Activated CD4-positive, alpha-beta T cell treated with anti-CD3 and anti-CD28 coated beads, Interleukin-2, Interleukin-4, amounts not matched to agents 100 ng/mL and 50 ng/mL, durations not matched to agents 16 hours and 8 hours (primary cell): ENCODE measurements around the gene DIP2B.
"Not testable (repeated sequence)": the region's sequence is repeated elsewhere in the genome, so short reads cannot be mapped to it uniquely, and the experiment has no call there.

Experiments
- DNase-seq: peaks from one replicate; pipeline ENCODE4 v3.0.0-alpha.2; 2020; ENCODE audit warnings: low spot score

DIP2B gene

DNA sequence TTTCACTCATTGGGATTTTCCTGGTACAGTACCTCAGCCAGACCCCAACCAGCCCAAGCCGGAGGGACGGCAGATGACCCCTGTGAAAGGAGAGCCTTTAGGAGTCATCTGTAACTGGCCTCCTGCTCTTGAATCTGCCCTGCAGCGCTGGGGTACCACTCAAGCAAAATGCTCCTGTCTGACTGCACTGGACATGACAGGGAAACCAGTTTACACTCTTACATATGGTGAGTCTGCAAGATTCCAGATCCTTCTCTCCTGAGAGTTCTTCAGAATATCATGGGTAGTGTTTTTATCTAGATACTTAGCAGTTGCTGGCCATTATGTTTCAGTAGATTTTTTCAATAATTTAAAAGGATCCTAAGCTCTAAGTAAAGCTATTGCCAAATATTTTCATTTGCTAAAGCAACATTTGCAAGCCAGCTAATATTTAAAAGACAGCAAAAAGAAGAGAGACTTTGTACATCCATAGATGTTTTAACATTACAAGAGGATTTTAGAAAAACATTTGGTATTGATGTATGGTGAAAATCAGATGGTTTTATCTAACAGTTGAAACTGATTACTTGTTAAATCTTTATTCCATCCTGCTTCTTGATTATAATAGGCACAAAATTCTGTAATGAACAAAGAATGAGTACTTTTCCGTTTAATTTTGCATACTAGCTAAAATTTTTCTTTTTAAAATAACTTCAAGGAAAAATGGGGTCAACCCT is 174.0 kb downstream of the DIP2B start:
- no peak for DNase-seq

DNA sequence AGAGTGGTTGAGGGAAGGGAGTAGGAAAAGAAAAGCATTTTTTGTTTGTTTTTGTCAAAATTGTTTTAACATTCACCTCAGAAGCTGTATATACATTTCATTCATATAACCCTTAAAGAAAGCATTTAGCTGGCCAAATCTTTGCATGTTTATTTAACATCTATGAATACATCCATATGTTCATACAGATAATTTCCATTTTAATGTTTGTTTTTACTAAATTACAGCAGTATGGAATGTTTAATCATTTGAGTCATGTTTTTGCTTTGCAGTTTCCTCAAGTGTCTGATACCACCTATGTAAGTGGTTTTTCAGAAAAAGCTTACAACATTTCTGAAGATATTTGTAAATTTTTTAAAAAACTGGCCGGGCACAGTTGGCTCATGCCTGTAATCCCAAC is 174.8 kb downstream of the DIP2B start:
- DNase-seq = no peak

DNA sequence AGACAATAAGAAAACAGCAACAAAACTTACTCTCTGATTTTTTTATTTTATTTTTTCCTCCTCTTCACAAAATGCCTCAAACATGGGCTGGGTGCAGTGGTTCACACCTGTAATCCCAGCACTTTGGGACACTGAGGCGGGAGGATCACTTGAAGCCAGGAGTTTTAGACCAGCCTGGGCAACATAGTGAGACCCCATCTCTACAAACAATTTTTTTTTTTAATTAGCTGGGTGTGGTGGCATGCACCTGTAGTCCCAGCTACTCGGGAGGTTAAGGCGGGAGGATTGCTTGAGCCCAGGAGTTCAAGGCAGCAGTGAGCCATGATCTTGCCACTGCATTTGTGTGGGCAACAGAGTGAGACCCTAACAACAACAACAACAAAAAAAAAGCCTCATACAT is 176.3 kb downstream of the DIP2B start:
- not testable (repeated sequence) for DNase-seq

DNA sequence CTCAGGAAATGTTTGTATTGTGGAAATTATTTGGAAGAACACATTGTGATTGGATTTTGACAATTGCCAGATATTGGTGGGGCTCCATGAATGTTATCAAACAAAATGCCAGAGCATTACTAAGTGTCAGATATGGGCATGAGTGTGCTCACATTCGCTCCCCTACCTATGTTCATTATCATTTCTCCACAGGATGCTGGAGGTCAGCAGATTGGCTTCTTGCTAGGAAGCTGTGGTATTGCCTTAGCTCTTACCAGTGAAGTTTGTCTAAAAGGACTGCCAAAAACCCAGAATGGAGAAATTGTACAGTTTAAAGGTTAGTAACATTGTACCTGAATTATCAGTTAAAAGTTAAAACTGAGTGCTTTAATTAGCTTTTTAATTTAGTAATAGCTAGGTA is 180.9 kb downstream of the DIP2B start:
- DNase-seq = no peak

DNA sequence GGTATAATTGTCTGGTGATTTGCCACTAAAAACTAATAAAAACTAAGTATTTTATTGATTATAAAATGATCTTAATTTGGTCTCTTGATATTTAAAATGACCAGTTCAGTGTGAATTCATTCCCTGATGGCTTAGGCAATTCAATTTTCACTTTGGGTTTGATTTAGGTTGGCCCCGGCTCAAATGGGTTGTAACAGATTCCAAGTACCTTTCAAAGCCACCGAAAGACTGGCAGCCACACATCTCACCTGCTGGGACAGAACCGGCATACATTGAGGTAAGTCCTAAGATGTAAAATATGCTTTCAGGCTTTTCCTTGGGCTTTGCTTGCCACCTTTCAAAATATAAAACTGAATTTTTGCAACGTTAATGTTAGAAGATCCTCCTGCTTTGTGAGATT is 181.6 kb downstream of the DIP2B start:
- DNase-seq = no peak

DNA sequence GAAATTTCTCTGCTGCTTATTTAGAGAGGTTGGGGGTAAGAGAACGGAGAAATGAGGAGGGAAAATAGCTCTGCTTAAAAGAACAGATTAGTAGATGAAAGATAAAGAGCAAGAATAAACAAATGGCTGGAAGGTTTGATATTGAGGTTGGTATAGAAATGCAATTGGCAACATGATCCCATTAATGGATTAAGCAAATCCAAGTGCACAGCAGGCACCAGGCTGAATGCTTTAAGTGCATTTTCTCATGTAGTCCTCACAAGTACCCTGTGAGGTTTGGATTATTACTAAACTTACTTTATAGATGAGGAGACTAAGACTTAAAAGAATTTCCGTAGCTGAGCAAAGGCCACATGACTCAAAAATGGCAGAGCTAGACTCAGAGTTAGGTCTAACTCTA is 182.2 kb downstream of the DIP2B start:
- DNase-seq = no peak

DNA sequence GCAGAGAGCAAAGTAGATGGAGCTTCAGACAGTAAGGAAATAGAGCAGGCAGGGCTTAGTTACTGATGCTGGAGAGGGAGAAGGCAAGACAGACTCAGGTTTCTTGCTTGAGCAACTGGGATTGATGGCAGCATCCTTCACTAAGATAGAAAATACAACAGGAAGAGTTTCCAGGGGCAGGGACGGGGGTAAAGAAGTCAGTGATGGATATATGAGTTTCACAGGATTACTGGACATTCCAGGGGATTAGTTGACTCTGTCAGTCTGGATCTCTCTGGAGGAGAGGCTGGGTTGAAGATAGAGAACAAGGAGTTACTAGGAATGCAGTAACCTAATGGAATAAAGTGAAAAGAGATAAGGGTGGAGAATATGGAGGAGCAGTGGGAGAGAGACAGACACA is 184.7 kb downstream of the DIP2B start:
- DNase-seq = no peak

DNA sequence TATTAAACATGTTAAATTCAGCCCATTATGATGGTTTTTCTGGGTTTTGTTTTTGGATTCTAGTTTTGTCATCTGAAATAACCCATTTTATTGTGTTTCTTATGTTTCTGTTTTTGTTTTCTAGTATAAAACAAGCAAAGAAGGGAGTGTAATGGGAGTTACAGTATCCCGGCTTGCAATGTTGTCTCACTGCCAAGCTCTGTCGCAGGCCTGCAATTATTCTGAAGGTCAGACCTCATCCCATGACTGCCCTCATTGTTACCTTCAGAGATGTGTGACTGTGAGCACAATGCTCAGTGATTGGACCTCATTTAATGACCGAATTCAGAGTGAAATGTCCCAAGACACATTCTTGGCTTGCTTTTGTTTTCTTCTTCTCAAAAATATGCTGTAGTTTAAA is 186.1 kb downstream of the DIP2B start:
- DNase-seq = no peak

DNA sequence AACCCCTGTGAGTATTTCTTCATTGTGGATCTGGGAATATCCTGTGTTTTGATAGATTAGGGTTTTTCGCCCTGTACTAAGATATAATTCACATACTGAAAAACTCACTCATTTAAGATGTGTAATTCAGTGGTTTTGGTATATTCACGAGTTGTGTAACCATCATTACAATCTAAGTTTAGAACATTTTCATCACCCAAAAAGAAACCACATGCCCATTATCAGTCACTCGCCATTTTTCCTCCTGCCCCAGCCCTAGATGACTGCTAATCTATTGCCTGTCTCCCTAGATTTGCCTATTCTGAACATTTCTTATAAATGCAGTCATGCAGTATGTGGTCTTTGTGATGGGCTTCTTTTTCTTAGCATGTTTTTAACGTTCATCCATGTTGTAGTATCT is 191.2 kb downstream of the DIP2B start:
- DNase-seq = no peak

DNA sequence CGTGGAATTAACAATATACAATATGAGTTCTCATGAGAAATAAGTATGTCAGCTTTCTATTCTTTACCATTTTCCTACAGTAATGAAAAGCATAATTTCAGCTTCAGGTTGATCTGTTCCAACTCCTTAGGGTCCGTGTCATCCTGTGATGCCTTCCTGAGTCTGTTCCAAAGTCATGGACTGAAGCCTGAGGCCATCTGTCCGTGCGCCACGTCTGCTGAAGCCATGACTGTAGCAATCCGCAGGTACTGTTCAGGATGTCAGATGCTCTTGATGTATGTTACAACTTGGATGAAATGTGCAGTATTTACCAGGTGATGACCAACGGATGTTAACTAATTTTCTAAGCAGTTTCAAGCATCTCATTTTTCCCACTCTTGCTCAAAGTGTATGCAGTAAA is 192.1 kb downstream of the DIP2B start:
- DNase-seq = no peak

DNA sequence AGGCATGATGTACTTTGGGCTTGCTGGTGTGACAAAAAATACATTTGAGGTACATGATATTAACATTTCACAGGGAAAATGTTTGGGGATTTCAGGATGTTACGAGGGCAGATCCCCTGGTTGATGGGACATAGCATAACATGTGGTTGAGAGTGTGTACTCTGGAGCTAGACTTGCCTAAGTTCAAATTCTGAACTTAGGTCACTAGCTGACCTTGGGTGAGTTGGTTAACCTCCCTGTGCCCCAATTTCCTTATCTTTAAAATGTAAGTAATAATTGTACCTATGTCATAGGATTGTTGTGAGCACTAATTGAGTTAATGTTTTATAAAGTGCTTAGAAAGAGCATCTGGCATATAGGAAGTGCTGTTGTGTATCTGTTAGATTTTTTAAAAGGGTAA is 194.4 kb downstream of the DIP2B start:
- no peak for DNase-seq

DNA sequence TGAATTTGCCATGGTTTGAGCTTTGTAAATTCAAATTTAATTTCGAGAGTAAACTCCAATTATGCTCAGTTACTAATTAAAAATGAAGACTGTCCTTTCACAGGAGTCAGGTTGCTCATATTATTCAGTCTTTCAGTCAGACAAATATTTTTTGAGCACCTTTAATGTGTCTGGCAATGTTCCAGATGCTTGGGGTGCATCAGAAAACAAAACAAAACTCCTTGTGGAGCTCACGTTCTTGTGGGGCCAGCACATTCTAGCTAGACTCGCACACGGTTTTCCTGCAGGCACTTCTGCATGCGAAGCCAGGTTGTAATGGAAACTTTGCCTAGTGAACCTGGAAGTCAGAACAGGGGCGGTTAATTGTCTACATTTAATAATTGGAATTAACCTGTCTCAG is 195.2 kb downstream of the DIP2B start:
- no peak for DNase-seq

DNA sequence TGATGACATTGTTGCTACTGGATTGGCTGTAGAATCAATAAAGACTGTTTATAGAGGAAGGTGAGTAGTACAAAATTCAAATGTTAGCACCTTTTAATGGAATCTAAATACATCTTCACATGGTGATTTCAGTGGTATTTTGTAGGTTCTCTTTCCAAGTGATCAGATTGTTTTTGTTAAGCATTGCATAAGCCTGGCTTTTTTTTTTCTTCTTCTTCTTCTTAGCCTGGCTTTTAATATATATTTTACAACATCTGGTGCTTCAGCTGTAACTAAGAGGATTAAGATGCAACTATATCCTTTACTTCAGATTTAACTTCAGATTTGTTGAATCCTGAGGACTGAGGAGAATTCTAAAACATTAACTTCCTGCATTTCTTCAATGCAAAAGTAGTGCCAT is 201.8 kb downstream of the DIP2B start:
- DNase-seq = no peak

DNA sequence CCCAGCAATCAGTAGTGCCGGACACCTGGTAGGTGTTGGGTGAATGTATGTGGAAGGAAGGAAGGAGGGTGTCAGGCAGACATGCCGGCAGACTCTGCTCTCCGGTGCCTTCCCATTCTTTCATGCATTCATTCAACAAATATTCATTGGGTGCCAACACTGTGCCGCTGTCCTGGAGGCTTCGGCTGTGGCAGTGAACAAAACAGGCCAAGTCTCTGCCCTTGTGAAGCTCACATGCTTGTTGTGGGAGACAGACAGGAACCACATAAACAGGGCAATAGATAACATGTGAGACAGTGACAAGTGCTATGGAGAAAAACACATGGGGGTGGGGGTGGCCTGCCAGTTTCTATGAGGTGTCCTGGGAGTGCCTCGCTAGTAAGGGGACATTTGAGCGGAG is 202.6 kb downstream of the DIP2B start:
- no peak for DNase-seq

DNA sequence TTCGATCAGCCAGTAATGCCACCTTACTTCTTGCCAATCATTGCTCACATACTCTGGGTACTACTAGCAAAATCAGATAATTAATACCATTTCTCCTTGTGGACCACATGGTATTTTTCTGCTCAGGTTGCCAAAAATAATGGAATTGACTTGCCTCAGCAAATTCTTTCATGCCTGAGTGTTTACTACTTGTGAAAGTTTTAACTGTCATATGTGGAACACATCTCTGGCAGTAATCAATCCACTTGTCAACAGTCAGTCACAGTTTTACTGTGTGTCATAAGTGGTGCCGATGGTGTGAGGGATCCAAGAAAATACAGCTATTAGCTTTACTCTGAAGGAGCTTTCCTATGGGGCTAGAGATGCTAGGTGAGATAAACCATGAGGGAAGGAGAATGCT is 203.8 kb downstream of the DIP2B start:
- DNase-seq = no peak

DNA sequence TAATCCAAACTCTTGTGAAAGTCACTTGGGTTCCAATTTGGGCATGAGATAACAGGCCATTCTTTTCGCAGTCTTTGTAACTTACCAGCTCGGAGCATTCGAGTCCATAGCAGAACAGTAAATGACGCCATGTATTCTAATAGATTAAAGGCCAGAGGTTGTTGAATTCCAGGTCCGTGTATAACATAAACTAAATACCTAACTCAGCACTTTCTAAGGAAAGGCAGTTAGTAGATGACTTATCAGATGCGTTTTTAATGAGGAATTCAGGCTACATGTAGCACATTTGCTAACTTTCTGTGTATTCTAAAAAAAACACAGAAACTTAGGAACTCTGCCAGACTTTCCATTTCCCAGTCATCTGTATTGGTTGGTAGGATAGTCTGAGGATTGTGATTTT is 206.3 kb downstream of the DIP2B start:
- DNase-seq = no peak

DNA sequence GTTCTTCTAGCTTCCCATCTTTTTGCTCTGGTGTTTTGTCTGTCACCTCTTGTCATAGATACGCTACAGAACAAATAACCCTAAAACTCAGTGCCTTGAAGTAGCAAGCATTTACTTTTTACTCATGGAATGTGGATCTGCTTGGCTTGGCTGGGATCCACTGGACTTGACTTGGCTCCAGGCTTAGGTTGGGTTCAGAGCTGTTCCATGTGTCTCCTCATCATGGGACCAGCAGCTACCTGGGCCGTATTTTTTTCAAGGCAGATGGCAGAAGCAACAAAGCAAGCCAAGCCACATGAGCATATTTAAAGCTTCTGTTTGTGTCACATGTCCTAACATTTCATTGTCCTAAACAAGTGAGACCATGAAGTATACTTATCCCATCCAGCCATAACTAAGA is 210.4 kb downstream of the DIP2B start:
- DNase-seq = no peak

DNA sequence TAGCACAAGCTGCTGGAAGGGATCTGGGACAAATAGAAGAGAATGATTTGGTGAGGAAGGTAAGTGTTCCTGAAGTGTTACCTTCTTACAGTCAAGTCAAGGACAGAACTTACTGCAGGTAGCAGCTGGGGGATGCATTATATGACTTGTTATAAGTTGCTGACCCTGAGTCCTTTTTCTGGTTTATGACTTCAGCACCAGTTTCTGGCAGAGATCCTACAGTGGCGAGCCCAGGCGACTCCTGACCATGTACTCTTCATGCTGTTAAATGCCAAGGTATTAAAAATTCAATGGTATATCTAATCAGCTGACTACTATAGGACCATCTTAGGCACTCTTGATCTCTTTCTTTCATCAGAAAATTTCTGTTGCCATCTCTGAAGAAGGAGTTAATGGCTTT is 214.0 kb downstream of the DIP2B start:
- DNase-seq = no peak

DNA sequence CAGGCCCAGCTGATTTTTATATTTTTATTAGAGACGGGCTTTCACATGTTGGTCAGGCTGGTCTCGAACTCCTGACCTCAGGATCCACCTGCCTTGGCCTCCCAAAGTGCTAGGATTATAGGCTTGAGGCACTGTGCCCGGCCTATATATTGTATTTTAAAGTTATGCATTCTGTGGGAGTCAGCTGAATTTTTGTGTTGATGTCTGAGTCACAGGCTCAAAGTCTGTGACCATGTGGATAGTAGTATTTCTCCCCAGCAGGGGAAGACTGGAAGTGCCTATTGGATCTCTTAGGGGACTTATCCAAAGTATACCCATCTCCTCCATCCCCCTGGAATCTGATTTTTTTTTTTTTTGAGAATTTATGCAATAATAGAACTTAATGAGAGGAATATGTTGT is 215.3 kb downstream of the DIP2B start:
- DNase-seq = no peak

DNA sequence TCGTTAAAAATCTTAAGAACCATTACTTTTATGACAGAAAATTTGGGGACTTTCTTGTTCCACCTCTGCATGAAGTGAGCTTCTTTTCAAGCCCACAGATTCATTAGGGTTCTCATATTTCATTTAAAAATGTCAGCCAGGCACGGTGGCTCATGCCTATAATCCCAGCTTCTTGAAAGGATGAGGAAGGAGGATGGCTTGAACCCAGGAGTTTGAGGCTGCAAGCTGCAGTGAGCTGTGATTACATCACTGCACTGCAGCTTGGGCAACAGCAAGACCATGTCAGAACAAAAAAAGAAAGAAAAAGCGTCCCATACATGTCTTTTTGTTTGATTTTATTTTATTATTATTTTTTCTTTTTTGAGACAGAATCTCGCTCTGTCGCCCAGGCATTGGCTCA is 215.7 kb downstream of the DIP2B start:
- DNase-seq = no peak

DNA sequence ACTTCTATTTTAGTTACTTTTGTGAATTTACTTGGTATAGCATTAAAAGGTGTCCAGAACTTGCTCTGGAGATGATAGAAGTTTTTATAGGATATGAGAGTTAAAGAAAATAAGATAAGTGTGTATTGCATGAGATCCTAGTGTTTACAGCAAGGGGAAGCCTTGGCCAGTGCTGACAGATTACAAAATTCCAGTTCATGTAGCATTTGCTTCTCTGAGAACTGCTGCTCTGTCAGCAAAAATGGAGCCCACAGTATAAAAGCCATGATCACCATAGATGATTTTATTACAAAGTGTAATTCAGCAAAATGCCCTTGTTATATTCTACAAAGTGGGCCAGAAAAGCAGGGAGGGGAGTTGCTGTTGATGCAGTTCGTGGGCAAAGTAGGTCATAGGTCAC is 219.1 kb downstream of the DIP2B start:
- DNase-seq = no peak

DNA sequence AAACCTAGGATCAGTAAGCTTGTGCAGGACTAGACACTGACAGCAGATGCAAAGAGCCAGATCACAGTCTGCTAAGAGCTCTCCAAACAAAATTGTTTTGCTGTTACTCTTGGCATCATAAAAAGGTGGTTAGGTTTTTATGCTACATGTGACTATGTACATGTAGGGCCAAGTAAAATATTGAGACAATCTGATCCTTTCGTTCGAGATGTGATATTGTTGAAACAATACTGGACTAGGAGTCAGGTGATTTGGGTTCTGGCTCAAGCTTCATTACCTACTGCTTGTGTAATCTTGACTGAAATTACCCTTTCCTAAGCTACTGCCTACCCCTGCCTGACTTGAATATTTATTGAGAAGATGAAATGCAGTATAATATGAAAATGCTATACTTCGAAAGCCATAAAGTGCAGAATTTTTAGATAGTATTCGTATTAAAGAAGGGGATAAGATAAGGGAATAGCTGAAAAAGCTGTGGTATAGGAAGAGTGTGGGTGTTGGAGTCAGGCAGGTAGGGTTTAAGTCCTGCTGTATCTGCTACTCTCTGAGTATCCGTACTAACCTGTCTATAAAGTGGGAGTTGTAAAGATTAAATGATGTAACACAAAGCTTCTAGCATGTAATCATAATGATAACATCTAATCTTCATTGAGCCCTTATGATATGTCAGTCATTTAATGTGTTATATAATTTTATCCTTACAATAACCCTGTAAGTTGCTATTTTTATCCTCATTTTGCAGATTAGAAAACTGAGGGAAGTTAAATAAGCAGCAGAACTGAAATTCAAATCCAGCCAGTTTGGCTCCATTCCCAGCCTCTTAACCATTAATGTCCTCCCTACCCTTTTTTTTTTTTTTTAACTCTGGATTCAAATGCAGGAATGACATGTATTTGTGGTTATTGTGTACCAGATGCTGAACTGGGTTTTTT is 220.5 kb downstream of the DIP2B start:
- DNase-seq = no peak

DNA sequence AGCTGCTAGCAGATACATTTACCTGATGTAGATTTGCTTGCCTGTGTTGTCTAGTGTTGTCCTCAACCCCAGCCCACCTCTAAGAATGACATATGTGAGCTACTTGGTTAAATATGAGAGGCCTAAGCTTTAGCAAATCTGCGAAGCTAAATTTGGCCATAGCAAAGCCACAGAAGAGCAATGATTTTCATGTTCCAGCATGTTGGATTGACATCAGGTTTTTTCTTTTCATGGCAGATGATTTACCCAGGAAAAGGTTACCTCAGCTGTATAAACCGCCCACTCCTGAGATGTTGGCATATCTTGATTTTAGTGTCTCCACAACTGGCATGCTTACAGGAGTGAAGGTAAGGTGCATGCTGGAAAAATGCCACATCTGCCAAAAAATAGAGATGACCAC is 222.7 kb downstream of the DIP2B start:
- no peak for DNase-seq

DNA sequence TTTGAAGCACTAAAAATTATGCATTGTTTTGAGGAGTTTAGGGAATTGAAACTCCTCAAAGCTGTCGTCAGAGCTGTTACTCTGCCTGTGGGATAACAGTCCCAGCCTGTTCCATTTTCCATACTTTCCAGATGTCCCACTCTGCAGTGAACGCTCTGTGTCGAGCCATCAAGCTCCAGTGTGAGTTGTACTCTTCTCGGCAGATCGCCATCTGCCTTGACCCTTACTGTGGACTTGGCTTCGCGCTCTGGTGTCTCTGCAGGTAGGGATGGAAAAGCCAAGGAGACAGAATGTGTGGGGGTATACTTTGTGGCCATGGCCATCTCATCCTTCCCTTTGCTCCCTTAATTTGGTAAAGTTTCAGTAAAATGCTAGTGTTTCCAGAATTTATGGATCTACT is 223.6 kb downstream of the DIP2B start:
- no peak for DNase-seq
